Head of caudate nucleus (tissue), 42 donors: ENCODE data around the gene MBTD1.

ENCODE experiments used
- DNase-seq, 42 donors: peaks; one replicate each; pipeline versions ENCODE4 v3.0.0 to v3.0.0-alpha.2; 2020 to 2021; ENCODE audit warnings: mixed read lengths in 7 of 42
- intact Hi-C: fragments of 100-400 bp; cut with DNase I; formaldehyde crosslinking; loops from one replicate; pipeline ENCODE4 v1.15.0; 2022

The MBTD1 gene

GRCh38 chr17:51161541-51161940 is 98.3 kb downstream of the MBTD1 start:
- DNase-seq: no peak

GRCh38 chr17:51159604-51160003 is 100.2 kb downstream of the MBTD1 start:
- intact Hi-C loops: loop anchor here (10.0 kb wide), 3 partner anchors 95 to 305 kb away; no protein-coding TSS in a partner anchor
- DNase-seq: no peak

More at GRCh38 chr17:51161541-51161940, 98.3 kb downstream of the MBTD1 start:
- intact Hi-C loops: loop anchor here (10.0 kb wide), 1 partner anchor 93 kb away; no protein-coding TSS in a partner anchor

- intact Hi-C loops: loop anchor here (10.0 kb wide), 2 partner anchors 101 to 301 kb away; no protein-coding TSS in a partner anchor
Observed at GRCh38 chr17:51155416-51155815, 104.4 kb downstream of the MBTD1 start.

GRCh38 chr17:51154176-51154575 is 105.7 kb downstream of the MBTD1 start:
- no peak for DNase-seq
- intact Hi-C loops: loop anchor here (10.0 kb wide), 2 partner anchors 99 to 299 kb away; no protein-coding TSS in a partner anchor

More at GRCh38 chr17:51155416-51155815, 104.4 kb downstream of the MBTD1 start:
- DNase-seq: no peak

GRCh38 chr17:51153210-51154072 is 106.4 kb downstream of the MBTD1 start, which contains the start of gene NME1:
NME1 (plus strand) TSS chr17:51153559; CDS start chr17:51155655, 2,096 bp downstream.
- intact Hi-C loops: loop anchor here (2.0 to 10.0 kb wide), 4 partner anchors 33 to 299 kb away; partner anchors contain the start of gene SPAG9
- DNase-seq: peak; percentile 94 to 99 (median 98)

GRCh38 chr17:51152766-51153209 is 107.1 kb downstream of the MBTD1 start:
- peak in 3 of 42 donors; percentile 9 to 46 (median 13) for DNase-seq
- intact Hi-C loops: loop anchor here (2.0 to 10.0 kb wide), 4 partner anchors 32 to 298 kb away; partner anchors contain the start of gene SPAG9

- intact Hi-C loops: loop anchor here (10.0 kb wide), 2 partner anchors 96 to 296 kb away; no protein-coding TSS in a partner anchor
- DNase-seq: no peak
Observed at GRCh38 chr17:51150932-51151331, 108.9 kb downstream of the MBTD1 start.

- DNase-seq: no peak
- intact Hi-C loops: no loop called here
Observed at GRCh38 chr17:51149163-51149562, 110.7 kb downstream of the MBTD1 start.

GRCh38 chr17:51147650-51148049 is 112.2 kb downstream of the MBTD1 start:
- intact Hi-C loops: no loop called here

GRCh38 chr17:51144266-51145022 is 115.4 kb downstream of the MBTD1 start:
- intact Hi-C loops: no loop called here
- no peak for DNase-seq

More at GRCh38 chr17:51147650-51148049, 112.2 kb downstream of the MBTD1 start:
- DNase-seq: no peak

- no peak for DNase-seq
- intact Hi-C loops: no loop called here
Observed at GRCh38 chr17:51142597-51142996, 117.3 kb downstream of the MBTD1 start.

GRCh38 chr17:51135956-51136355 is 123.9 kb downstream of the MBTD1 start:
- DNase-seq: no peak
- intact Hi-C loops: no loop called here

GRCh38 chr17:51133365-51133764 is 126.5 kb downstream of the MBTD1 start:
- intact Hi-C loops: no loop called here
- DNase-seq: no peak

GRCh38 chr17:51132964-51133319 is 126.9 kb downstream of the MBTD1 start:
- intact Hi-C loops: no loop called here
- no peak for DNase-seq

- intact Hi-C loops: no loop called here
- no peak for DNase-seq
Observed at GRCh38 chr17:51128076-51128475, 131.8 kb downstream of the MBTD1 start.
